GM19099 (cell line): Measurements from ENCODE around the gene AKR1B15.

Experiments
- POLR2A ChIP-seq: IDR thresholded peaks from 3 replicates; pipeline ENCODE4 v1.6.1; 2011; ENCODE audit warnings: low read depth; ENCODE audit not compliant: insufficient read length; ENCODE audit errors: extremely low read depth

Gene AKR1B15

DNA sequence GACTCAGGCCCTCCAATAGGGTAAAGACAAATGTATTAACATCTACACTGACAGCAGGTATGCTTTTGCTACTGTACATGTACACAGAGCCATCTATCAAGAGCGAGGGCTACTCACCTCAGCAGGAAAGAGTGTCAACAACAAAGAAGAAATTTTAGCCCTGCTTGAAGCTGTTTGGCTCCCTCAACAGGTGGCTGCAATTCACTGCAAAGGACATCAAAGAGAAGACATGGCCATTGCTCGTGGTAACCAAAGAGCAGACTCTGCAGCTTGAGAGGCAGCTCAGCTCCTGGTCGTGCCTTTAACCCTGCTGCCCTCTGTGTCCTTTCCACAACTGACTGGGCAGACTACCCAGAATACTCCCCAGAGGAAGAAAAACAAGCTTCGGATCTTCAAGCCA, 5.1 kb downstream of the AKR1B15 start:
- TF ChIP-seq POLR2A: no peak

DNA sequence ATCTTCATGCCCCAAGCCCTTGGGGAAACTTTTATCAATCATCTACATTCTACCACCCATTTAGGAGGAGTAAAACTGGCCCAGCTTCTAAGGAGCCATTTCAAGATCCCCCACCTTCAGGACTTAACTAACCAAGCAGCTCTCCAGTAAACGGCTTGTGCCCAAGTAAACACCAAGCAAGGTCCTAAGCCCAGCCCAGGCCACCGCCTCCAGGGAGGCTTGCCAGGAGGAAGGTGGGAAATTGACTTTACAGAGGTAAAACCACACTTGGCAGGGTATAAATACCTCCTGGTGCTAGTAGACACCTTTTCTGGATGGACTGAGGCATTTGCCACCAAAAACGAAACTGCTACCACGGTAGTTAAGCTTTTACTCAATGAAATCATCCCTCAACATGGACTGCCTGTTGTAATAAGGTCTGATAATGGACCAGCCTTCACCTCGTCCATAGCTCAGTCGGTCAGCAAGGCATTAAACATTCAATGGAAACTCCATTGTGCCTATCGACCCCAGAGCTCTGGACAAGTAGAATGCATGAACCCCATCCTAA, 5.6 kb downstream of the AKR1B15 start:
- TF ChIP-seq POLR2A: no peak

DNA sequence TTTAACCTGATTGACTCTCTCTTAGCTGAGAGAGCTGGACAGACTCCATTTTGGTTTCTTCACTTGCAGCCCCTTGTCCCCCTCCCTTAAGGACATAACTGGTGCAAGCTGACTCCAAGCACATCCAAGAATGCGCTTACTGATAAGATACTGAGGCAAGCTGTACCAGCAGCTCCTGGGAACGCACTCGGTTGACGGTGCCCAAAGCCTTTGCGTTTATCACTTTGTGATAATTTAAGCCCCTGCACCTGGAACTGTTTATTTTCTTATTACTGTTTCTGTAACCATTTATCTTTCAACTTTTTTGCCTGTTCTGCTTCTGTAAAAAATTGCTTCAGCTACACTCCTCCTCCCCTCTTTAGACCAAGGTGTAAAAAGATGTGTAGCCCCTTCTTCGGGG, 8.5 kb downstream of the AKR1B15 start:
- no peak for TF ChIP-seq POLR2A

DNA sequence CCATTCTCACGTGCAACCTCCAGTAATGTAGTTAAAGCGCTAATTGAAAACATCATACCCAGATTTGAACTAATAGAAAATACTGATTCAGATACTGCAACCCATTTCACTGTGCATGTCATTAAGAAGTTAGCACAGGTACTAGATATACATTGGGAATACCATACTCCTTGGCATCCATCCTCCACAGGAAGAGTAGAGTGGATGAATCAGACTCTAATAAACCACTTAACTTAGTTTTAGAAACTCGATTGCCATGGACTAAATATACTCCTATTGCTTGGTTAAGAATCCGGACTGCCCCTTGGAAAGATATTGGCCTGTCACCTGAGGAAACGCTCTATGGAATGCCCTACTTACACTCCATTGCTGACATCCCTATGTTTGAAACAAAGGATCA, 9.5 kb downstream of the AKR1B15 start:
- no peak for TF ChIP-seq POLR2A

DNA sequence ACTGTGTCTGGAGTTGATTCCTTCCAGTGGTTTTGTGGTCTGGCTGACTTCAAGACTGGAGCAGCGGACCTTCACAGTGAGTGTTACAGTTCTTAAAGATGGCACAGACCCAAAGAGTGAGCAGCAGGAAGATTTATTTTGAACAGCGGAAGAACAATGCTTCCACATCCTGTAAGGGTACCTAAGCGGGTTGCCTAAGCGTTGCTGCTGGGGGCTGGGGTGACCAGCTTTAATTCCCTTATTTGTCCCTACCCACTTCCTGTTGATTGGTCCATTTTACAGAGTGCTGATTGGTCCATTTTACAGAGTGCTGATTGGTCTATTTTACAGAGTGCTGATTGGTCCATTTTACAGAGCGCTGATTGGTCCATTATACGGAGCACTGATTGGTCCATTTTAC, 13.2 kb downstream of the AKR1B15 start:
- TF ChIP-seq POLR2A: no peak

DNA sequence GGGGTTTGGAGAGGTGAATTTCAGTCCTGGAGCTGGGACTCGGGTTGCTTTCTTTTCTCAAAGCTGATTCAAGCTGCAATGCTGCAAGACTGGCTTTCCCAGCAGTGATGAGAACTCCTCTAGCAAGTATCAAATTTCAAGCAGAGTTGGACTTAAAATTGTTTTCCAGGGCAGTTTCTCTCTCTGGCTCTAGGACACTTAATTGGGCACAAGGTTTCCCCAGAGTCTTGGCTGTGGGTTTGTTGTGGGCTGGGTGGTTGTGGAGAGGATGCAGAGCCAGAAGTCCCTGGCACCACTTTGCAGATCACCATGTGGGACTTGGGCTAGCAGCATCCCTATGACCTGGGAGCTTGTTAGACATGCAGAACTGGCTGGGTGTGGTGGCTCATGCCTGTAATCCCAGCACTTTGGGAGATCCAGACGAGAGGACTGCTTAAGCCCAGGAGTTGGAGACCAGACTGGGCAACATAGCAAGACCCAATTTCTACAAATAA, 16.8 kb downstream of the AKR1B15 start:
- no peak for TF ChIP-seq POLR2A

DNA sequence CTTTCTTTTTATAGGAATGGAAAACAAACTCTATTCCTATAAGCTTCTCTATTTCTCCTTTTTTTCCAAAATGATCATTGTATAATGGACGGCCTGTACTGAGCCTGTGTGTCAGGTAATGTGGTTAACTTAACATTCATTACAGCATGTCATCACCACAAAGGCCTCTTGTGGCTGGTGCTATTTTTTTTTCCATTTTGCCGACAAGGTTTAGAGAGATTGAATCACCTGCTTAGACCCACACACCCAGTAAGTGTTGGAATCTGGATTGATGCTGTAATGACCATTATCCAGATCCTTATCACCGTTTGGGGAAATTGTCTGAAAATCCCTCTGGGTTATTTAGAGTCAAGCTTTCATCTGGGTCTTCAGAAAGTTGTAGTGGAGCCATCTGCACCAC, 18.5 kb downstream of the AKR1B15 start:
- TF ChIP-seq POLR2A: no peak

DNA sequence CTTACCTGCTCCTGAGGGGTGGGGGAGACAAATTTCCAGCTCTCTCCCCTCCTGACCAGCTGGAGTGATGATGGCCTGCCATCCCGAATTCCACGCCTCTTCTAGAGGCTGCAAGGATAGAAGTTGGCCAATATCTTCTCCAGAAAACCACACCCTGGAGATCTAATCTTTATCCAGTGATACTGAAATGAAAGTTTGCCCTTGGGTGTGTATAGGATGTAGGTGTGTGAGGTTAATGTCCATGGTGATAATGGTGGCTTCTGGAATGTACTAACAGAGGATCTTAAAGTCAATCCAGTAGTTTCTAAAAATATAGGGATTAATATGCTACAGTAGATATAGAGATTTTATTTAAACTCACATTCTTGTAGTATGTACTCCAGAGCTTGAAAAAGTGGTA, 22.2 kb downstream of the AKR1B15 start:
- TF ChIP-seq POLR2A: no peak

DNA sequence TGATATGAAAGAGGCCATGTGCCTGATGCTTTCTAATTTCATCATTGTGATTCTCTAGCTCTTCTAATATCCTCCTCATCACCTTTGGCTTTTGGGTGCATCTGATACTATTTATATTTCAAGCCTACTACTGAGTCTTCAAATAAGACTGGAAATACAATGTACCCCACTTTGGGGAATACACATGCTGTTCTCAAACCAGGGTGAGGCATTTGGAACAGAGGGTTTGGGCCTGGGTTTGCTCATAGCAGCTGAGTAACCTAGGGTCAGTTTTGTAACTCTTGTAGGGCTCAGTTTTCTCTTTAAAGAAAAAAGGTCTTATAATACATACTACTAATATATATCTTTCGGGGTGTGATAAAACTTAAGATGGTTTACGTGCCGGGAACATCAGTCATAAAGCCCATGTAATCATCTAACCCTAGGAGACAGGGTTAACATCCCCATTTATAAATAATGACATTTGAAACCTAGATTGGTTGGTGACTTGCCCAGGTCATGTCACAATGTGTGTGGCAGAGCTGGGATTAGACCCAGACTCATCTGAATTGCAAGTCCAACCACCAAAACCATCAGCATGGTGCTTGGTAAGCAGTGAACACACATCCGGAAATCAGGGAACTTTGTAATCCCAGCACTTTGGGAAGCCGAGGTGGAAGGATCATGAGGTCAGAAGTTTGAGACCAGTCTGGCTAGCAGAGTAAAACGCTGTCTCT, 23.0 kb downstream of the AKR1B15 start:
- no peak for TF ChIP-seq POLR2A

DNA sequence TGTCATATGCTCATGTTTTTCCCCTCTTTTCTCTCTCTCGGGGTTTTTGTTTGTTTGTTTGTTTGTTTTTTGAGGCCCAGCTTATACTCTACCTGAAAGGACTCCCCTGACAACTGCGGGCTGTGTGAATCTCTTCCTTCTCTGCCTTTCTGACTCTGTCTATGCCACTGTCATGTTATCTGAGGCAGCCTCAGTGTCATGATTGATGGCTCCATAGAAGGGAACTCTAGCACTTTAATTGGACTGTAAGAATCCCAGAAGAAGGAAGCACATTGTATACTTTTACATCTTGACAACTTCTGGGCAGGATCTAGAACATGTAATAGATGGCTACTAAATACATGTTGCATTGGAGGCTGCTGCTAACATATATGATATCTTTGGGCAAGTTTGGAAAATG, 25.4 kb downstream of the AKR1B15 start:
- TF ChIP-seq POLR2A: no peak

DNA sequence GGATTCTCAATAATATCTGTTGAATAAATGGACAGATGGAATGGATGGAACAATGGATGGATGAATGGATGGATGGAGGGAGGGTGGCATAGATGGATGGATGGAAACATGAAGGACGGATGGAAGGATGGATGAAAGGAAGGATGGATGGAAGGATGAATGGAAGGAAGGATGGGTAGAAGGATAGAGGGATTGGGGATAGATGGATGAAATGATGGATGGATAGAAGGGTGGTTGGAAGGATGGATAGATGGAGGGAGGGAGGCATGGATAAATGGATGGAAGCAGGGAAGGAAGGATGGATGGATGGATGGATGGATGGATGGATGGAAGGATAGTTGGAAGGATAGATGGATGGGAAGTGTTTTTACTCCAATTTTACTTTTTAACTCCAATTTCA, 35.4 kb downstream of the AKR1B15 start:
- TF ChIP-seq POLR2A: no peak

DNA sequence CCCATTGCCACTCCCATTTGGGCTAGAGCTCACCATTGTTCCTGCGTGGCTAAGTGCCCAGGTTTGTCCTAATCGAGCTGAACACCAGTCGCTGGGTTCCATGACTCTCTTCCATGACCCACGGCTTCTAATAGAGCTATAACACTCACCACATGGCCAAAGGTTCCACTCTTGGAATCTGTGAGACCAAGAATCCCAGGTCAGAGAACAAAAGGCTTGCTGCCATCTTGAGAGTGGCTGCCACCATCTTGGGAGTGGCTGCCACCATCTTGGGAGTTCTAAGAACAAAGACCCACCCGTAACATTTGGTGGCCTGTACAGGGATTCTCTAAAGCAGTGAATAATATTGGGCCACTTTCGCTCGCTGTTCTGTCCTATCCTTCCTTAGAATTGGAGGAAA, 37.0 kb downstream of the AKR1B15 start:
- TF ChIP-seq POLR2A: no peak

DNA sequence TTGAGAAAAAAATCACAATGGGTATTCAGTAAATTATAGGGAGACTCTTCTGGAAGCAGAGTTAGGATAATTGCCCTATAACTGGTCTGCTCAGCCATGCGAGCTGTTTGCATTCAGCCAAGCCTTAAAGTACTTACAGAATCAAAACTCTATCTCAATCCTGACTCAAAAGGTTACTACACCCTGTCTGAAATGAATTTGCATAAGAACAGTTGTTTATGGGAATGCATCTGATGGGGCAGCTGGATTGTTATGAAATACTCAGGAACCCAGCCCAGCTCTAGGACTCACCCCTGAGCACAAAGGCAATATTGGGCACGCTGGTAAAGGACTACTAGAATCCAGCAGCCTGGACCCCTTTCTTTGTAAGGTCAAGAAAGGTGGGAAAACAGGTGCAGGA, 38.8 kb downstream of the AKR1B15 start:
- TF ChIP-seq POLR2A: no peak

DNA sequence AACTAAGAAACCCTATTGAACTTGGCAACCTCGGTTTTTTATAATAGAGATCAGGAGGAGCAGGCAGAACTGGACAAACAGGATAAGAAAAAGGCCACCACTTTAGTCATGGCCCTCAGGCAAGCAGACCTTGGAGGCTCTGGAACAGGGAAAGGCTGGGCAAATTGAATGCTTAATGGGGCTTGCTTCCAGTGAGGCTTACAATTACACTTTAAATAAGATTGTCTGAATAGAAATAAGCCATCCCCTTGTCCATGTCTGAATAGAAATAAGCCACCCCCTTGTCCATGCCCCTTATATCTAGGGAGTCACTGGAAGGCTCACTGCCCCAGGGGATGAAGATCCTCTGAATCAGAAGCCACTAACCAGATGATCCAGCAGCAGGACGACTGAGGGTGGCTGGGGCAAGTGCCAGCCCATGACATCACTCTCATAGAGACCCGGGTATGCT, 40.6 kb downstream of the AKR1B15 start:
- TF ChIP-seq POLR2A: no peak

DNA sequence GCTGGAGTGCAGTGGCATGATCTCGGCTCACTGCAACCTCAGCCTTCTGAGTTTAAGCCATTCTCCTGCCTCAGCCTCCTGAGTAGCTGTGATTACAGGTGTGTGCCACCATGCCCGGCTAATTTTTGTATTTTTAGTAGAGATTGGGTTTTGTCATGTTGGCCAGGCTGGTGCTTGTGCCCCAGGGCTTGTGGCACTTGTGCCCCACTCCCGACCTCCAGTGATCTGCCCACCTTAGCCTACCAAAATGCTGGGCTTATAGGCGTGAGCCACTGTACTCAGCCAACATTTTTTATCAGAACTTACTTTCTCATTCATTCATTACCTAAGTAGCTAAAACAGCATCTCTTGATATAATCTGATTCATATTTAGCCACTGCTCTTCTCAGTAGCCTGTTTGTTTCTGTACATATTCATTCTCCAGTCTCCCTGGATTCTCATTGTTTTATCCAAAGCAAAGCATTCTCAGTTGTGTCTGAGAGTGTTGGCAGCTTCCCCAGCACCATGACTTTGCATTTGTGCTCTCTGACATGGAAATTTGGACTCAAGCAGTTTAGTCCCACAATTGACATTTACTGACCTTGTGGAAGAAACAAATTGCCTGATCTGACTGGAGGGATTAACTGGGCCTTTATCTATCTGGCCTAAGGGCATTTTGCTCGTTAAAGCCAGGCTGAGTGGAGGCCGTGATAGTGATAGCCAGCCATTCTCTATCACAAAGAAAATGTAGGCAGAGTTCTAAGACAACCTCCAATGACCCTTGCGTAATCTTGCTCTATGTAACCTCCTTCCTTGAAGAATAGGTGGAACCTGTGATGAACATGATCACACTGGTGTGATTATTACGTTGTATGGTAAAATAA, 44.9 kb downstream of the AKR1B15 start:
- no peak for TF ChIP-seq POLR2A

DNA sequence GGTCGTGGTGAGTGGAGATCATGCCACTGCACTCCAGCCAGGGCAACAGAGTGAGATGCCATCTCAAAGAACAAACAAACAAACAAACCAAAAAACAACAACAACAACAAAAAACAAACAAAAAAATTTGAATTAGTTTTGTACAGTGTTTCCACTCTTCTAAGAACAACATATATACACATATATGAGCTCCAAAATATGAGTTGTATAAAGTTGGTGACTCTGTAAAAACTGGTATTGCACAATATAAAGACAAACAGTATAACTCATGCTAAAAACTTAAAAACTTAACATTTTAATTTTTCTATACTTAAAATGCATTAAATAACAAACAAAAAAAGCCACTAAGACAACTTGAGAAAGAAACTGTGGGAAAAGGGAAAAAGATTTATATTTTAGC, 46.0 kb downstream of the AKR1B15 start:
- TF ChIP-seq POLR2A: no peak

DNA sequence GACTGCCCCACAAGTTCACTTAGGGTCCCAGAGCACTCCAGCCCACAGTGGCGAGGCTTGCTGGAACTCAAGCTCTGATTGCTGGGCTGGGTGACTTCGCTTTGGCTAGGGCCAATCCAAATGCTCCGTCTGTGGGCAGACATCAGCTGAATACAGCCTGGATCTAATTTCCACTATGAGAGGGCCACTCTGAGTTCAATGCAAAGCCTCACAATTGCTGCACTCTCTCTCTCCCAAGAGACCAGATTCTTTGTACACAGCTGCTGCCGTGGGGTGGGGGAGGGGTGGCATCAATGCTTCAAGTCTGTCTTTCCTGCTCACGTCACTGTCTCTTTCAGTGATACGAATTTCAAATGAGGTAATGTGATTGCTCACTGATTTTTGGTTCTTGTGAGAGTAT, 50.5 kb downstream of the AKR1B15 start:
- TF ChIP-seq POLR2A: no peak

DNA sequence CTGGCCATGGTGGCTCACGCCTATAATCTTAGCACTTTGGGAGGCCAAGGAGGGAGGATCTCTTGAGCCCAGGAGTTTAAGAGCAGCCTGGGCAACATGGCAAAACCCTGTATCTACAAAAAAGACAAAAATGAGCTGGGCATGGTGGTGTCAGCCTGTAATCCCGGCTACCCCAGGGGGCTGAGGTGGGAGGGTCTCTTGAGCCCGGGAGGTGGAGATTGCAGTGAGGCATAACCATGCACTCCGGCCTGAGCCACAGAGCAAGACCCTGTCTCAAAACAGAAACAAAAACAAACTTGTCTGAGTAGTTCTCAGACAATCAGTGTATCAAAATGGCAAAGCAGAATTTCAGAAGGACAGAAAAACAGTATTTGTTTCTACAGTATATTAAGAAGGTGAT, 52.5 kb downstream of the AKR1B15 start:
- no peak for TF ChIP-seq POLR2A
